ENCODE data around the gene TECR.
A peak's percentile ranks its signal among the peaks of the same experiment; 100 is the strongest.

TECR gene

DNA sequence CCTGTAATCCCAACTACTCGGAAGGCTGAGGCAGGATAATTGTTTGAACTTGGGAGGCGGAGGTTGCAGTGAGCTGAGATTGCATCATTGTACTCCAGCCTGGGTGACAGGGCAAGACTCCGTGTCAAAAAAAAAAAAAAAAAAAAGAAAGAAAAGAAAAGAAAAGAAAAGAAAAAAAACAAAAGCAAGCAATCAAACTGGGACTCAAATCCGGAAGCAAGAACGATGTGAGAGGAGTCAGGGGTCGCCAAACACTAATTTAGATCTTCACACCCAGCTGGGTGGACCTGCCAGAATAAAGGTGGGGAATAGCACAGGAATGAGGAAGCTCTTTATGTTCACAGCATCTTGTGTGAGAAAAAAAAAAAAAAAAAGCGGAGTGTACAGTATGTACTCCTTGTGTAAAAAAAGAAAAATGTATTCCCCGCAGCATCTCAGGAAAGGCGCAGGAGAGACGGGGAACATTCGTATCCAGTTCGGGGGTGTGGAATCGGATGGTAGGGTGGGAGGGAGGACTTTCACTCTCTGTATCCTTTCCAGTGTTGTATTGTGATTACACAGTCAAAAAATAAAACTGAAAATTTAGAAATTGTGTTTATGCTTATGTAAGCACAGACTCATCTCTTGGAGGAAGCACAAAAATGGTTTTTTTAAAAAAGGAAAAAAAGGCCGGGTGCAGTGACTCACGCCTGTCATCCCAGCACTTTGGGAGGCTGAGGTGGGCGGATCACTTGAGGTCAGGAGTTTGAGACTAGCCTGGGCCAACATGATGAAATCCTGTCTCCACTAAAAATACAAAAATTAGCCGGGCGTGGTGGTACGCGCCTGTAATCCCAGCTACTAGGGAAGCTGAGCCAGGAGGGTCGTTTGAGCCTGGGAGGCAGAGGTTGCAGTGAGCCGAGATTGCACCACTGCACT lies 18.8 kb upstream of the TECR start:
- DNase-seq, result no peak

DNA sequence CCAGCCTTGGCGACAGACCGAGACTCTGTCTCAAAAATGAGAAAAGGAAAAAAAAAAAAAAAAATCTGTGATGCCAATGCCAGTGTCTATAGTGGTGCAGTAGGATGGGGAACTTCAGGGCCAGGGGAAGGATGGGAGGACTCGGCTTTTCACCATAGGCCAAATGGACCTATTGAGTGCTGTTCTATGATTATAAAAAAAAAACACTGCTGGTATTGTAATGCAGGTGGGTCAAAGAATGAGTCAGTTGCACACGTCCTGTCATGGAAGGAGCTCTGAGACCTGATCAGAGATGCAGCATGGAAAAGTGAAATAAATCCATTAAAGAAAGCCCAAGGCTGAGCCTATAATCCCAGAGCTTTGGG lies 18.2 kb upstream of the TECR start:
- no peak for DNase-seq

DNA sequence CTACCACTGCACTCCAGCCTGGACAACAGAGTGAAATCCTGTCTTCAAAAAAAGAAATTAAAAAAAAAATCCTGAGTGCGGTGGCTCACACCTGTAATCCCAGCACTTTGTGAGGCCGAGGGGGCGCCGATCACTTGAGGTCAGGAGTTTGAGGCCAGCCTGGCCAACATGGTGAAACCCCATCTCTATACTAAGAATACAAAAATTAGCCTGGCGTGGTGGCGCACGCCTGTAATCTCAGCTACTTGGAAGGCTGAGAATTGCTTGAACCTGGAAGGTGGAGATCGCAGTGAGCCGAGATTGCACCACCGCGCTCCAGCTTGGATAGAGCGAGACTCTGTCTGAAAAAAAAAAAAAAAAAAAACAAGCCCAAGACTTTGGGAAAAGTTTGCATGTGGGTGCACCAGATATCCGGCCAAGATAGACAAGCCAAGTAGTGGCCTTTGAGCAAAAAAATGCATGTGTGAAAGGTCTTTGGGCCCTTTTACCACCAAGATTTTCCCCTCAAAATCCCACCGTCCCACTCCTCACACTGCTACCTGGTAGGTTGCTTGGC lies 16.9 kb upstream of the TECR start:
- no peak for DNase-seq

DNA sequence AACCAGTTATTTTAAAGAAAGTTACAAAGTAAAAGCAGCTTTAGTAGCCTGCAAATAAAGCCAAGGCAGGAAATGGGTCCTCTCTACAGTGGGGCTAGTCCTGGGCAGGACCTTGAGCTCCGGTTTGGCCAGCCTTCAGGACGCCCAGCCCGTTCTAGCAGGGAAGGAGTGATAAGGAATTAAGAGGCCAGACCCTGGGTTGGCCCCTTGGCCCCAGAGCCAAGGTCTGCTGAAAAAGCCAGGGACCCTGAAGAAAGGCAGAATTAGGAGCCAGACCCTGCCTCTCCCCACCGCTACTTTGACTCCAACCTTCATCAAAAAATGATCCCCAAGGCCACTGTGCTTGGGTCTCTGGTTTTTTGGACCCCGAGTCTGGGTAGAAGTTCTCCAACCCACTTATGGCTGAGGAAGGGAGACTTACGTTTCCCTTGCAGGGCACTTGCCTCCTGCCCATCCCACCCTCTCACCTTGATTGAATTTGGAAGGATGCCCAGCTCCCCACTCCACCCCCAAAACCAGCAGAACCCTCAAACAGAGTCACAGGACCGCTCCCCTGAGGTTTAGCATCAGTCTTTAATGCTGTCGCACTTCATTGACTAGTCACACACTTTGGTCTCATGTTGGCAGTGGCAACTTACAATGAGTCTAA lies 15.1 kb upstream of the TECR start:
- peak; percentile 57 for DNase-seq

DNA sequence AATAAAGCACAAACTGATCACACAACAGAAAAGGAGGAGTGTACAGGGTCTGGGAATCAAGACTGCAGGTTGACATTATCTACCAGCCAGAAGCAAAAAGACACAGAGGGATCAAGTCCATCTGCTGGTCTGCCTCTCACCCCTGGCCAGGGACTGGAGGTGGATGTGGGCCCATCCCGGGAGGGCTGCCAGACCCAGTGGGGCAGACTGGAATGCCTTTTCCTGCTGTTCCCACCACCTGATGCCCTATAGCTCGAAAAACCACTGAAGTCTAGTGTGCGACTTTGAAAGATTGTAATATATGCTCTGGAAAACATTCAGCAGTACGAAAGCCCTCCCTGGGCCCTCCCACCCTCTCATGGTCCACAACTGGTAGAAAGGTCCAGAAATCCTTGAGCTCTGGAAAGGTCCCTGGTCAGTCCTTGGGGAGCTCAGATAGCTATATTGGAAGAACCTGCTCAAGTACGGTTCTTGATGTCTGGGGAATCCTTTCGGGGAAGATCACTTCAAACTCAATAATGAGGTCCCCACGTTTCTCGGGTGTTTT lies 13.8 kb upstream of the TECR start:
- no peak for DNase-seq

DNA sequence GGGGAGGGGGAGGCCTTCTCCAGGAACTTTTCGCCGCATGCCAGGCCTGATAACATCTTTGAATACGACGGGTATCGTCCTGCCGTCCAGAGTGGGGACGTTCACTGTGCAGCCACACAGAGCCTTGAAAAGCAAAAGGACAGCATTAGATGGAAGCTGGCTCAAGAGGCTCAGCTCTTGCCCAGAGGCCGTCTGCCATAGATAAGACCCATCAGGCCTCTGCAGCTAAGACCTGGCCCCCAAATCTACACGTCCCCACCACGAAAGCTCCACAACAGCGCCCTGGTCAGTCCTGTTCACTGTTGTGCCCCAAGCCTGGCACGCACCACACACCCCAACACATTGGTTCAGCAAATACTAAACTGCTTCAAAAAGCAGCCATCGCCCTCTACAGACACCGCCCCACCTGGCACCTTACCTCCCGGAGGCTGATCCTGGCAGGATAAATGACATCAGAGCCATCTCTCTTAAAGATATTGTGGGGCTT lies 13.3 kb upstream of the TECR start:
- DNase-seq, result no peak

DNA sequence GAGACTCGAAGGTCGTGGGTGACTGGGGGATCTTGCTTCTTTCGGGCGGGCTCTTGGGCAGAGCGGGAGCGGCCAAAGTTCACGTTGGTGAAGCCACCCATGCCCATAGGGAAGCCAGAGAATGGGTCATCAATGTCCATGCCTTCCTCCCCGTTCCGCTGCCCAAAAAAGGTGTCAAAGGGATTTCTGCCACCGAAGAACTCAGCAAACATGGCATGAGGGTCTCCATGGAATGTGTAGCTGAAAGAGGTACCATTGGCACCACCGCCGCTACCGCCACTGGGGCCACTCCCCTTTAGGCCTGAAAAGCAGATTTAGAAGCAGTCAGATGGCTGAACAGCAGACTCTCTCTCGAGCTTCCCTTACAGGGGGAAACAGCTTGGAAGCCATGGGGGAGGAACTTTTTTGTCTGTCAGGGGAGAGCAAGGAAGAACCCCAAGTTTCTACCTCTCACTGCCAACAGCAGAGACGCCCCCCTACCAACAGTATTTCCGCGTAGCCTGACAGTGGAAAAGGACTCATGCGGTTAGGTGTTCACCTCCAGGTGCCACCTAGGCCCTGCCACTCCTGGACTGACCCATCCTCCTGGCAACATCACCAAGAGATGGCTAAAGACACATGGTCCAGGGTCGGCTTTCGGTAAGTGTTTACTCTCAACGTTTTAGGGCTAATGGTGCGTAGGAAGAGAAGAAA lies 12.5 kb upstream of the TECR start:
- no peak for DNase-seq

DNA sequence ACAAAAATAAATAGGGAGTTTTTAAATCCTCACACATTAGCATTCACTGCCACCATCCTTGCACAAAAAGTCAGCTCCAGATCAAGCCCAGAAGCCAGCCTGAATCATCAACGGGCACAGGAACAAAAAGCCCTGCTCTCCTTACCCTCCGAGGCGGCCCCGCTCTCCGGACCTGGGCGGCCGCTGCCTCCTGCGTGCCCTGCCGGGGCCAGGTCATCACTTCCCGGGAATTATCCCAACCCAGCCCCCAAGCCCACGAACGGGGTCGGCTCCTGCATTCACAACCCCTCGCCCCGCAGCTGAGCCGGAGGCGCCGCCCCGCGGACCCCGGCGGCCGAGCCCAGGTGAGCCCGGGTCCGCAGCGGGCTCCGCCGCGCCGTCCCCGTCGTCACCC lies 12.0 kb upstream of the TECR start:
- DNase-seq, result no peak

DNA sequence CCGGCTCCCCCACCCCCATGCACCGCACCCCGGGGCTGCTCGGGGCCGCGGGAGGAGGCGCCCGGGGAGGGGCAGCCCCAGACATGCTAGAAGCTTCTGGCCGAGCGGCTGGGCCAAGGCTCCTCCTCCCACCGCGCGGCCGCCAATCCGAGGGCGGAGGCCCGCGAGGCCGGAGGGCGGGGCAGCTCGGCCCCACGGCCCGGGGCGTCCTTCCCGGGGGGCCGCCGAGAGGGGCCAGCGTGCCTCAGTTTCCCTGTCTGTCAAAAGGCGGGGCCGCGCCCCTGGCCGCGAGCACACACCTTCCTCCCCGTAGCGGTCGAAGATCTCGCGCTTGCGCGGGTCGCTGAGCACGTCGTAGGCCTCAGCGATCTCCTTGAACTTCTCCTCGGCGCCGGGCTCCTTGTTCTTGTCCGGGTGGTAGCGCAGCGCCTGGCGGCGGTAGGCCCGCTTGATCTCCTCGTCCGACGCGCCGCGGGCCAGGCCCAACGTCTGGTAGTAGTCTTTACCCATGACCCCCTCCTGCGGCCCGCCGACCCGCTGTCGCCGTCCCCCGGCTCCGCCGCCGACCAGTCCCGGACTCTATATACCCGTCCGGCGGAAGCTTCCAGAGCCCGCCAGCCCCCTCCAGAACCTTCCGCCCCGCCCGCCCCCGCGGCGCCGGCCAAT lies 11.4 kb upstream of the TECR start, which contains the start of gene DNAJB1:
Gene DNAJB1, minus strand, starts transcription at position 558 of the 666 bp plus-strand sequence. Its CDS starts 48 bp downstream, at position 510.
- peak; percentile 30 for DNase-seq

DNA sequence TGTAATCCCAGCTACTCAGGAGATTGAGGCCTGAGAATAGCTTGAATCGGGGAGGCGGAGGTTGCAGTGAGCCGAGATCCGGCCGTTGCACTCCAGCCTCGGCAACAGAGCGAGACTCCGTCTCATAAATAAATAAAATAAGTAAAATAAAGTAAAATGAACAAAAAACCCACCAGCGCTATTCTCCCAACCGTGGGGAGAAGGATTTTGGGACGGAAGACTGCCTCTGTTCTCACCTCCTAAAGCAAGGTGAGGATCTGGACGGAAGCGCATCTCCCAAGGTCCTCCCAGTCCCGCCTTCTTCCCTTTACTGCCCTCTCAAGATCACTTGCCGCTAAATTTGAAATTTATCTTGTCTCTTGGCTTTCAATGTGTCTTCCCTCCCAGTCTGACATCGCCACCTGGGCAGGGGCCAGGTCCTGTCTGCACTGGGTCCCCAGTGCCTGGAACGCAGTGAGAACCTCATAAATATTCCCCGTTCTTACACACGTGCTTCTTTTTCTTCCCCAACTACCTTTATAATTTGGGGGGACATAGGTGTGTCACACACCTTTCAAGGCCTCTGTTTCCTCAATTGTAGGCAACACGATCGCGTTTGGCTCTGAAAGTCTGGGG lies 10.0 kb upstream of the TECR start:
- no peak for DNase-seq

DNA sequence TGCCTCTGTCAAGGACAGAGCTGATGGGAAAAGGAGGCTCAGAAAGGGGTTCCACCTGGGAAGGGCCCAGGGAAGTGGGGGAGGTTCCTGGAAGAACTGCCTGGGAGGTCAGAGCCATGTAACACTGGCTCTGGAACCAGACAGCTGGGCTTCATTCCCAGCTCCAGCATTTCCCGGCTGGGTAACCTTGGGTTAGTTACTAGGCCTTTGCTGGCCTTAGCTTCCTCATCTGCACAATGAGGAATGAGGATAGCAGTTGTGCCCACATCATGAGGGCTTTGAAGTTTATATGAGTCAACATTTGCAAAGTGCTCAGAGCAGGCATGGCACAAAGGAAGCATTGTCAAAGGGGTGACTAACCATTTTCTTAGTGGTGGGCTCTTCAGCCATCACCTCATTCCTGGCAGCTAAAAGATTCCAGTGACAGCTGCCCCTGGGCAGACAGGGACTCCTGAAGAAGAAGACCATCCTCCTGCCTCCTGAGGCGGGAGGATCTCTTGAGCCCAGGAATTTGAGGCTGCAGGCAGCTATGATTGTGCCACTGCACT lies 9.5 kb upstream of the TECR start:
- no peak for DNase-seq

DNA sequence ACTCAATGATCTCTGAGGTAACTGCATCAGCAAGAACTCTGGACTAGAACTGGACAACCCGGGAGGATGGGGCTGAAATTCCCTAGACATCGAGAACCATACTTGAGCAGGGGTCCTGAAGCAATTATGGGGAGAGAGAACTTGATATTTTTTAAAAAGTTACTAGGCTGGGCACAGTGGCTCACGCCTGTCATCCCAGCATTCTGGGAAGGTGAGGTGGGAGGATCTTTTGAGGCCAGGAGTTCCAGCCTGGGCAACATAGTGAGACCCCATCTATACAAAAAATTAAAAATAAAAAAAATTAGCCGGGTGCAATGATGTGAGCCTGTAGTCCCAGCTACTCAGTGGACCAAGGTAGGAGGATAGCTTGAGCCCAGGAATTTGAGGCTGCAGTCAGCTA lies 8.9 kb upstream of the TECR start:
- no peak for DNase-seq

DNA sequence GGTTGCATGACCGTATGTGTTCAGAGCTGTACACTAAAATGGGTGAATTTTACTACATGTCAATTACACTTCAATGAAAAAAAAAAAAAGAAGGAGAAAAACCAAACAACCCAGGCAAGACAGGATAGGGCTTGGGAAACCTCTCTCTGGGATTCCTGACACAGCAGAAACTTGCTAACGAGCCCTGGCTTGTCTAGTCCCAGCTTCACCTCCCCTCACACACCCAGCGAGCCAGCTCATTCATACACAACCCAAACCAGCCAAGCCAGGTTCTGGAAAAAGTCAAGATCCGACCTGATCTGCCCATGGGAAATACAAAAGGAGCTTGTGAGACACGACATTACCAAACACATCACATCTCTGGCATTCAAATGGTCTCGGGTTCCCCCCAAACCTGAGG lies 3.7 kb upstream of the TECR start:
- DNase-seq, result peak; percentile 24

DNA sequence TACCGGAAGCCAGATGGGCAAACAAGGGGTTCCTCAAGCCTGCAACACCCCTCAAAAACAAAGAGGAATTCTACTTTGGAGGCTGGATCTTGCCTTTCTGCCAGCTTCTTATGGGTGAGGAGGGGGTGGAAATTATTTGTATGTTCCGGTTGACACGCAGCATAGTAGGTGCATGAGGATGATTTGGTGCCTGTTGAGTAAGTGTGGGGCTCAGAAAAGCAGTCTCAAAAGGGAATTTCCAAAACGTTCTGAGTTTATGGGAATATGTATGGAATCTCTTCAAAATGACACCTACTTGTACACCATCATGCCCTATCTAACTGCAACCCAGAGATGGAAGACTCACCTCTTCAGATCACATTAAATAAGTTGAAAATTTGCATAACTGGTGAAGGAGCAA lies 3.0 kb upstream of the TECR start:
- DNase-seq, result no peak

DNA sequence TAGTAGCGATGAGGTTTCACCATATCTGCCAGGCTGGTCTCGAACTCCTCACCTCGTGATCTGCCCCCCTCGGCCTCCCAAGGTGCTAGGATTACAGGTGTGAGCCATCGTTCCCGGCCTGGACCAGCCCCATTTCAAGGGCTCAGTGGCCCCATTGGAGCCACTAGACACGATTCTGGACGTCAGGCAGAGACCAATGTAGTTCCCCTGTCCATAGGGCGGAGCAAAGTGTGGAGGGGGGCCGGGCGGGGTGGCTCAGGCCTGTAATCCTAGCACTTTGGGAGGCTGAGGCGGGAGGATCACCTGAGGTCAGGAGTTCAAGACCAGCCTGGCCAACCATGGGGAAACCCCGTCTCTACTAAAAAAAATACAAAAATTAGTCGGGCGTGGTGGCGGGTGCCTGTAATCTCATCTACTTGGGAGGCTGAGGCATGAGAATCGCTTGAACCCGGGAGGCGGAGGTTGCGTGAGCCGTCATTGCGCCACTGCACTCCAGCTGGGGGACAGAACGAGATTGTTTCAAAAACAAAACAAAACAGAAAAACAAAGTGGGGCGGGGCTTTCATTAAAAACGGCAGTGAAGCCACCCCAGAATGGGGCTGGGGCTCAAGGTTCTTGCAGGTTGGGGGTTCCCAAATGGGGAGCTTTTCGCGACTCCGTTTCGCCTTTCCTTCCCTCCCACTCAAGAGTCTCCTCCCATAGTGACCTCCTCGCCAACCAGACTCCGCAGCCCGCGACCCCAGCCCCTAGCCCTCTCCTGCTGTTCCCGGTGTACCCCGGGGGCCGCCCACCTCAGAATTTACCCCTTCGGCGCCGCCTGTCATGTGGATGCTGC lies 758 bp upstream of the TECR start:
- no peak for DNase-seq

DNA sequence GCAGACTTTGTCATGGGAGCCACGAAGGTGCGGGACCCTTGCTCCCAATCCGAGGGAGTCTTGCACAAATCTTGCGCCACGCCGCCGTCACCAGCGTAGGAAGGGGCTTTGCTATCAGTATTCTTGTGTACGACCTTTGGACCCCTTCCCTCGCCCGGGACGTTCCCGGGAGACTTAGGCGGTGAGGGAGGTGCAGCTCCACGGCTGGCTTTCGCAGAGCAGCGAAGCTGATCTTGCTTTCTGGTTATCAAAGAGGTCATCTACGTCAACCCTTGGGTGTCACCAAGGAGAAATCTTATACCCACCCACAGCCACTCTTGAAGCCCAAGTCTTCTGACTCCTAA lies 583 bp downstream of the TECR start:
- DNase-seq, result no peak

DNA sequence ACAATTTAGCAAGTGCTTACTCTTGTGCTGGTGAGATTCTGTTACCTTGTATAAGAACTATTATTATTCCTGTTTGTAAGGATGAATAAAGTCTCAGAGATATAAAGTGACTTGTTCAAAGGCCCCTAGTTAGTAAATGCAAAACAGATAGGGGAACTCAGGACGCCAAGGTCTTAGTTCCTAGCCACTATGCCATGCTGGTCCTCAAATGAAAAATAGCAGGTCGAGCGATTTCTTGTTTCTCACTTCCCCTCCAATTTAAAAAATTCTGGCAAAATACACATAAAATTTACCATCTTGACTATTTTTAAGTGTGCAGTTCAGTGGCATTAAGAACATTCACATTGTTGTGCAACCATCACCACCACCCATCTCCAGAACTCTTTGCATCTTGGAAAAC lies 1.1 kb downstream of the TECR start:
- no peak for DNase-seq

DNA sequence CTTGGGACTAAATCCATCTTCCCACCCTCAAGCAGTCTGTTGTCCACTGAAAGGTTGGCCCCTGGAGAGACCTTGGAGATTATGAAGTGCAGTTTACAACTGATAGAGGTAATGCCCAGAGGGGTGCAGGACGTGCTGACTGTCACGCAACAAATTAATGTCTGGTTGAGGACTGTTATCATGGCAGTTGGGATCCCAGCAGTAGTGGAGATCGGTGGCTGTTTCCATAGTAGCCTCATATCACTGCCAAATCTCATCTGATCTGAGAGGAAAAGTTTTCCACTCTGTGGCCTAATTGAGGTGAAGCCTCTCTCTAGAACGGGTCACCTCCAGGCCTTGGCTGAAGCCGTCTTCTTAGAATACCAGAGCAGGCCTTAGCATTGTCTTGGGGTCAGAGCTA lies 4.1 kb downstream of the TECR start:
- DNase-seq, result no peak

DNA sequence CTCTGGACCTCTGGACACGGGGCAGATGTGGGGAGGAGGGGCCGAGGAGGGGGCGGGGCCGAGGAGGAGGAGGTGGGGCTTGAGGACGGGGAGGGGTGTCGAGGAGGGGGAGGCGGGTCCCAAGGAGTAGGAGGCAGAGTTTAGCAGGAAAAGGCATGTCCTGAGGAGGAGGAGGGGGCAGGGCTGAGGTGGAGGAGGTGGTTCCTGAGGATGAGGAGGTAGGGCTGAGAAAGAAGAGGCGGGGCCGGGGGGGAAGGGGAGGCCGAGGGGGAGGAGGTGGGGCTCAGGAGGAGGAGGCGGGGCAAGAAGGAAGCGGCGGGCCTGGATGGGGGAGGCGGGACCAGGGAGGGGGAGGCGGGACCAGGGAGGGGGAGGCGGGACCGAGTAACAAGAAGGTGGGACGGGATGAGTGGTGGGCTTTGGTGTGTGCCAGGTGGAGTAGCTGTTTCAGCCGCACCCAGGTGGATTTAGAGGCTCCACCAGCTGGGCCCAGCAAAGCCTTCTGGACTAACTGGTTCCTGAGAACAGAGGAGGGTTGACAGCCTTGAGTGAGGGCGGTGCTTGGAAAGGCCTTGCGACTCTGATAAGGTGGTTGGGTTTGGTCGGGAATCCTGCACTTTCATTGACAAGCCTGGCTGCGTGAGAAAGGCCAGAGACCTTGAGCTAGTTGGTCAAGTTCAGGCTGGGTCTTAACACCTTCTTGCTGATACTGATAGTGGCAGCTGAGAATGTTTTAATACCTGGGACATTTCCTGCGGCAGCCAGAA lies 7.7 kb downstream of the TECR start:
- no peak for DNase-seq

Measured in DMS79 treated with DMSO at 0.1 percent for 48 hours (cell line).